PC-3 (cell line): ENCODE results near the gene NUDT3. TPM values are rescaled to one million over a fixed set of nuclear protein-coding genes. Genes with fewer than 3 reads are reported as not detected.

ENCODE experiments used
- ATAC-seq: fragments of 200-7000 bp; cut with Tn5 transposase; 2 replicates; pipeline ENCODE4 v1.9.1; 2020; ENCODE audit warnings: mild to moderate bottlenecking, moderate library complexity
- BruUV-seq: library from RNA; stranded (reverse); fragments of 400-500 nt; replicated peaks from 2 replicates; lab custom pipeline; 2021; lab: Mats Ljungman, UMichigan
- CTCF ChIA-PET: fragments of 300-600 bp; sonication (Branson Sonifier 250); formaldehyde crosslinking; loops from one replicate; lab custom pipeline; 2022; ENCODE audit warnings: antibody characterized with exemption; lab: Charles Lee
- POLR2A ChIA-PET: fragments of 300-600 bp; sonication (Branson Sonifier 250); formaldehyde crosslinking; loops from one replicate; lab custom pipeline; 2022; ENCODE audit warnings: antibody characterized with exemption; ENCODE audit not compliant: unreplicated experiment; lab: Charles Lee
- DNase-seq: peaks from one replicate; pipeline ENCODE4 v3.0.0-alpha.2; 2015
- H2AFZ ChIP-seq: fragments of 300-600 bp; sonication (generic); 2 replicates; pipeline ENCODE4 v1.6.0; 2016; ENCODE audit warnings: antibody characterized with exemption, low read length
- H3F3A ChIP-seq: fragments of 300-600 bp; sonication (generic); one replicate; pipeline ENCODE4 v1.6.0; 2017; ENCODE audit warnings: antibody characterized with exemption, low read length, control low read depth, mild to moderate bottlenecking; ENCODE audit not compliant: unreplicated experiment
- H3K27ac ChIP-seq: fragments of 300-600 bp; sonication (generic); 2 replicates; pipeline ENCODE4 v1.5.1; 2016; ENCODE audit warnings: mild to moderate bottlenecking, low read length
- H3K27me3 ChIP-seq: fragments of 300-600 bp; sonication (generic); 2 replicates; pipeline ENCODE4 v1.6.1; 2016; ENCODE audit warnings: low read length, mixed read lengths
- H3K36me3 ChIP-seq: fragments of 300-600 bp; sonication (generic); 2 replicates; pipeline ENCODE4 v1.6.1; 2016; ENCODE audit warnings: low read depth, mixed run types, low read length, mixed read lengths
- H3K4me1 ChIP-seq: fragments of 300-600 bp; sonication (generic); 2 replicates; pipeline ENCODE4 v1.5.1; 2016; ENCODE audit warnings: low read length; ENCODE audit not compliant: insufficient read depth
- H3K4me2 ChIP-seq: fragments of 300-600 bp; sonication (generic); 2 replicates; pipeline ENCODE4 v1.6.0; 2016; ENCODE audit warnings: low read length
- H3K4me3 ChIP-seq: fragments of 300-600 bp; sonication (generic); 2 replicates; pipeline ENCODE4 v1.5.1; 2016; ENCODE audit warnings: mild to moderate bottlenecking, low read length, mixed read lengths
- H3K79me2 ChIP-seq: fragments of 300-600 bp; sonication (generic); 2 replicates; pipeline ENCODE4 v1.6.1; 2017; ENCODE audit warnings: low read length, mixed read lengths
- H3K9ac ChIP-seq: fragments of 300-600 bp; sonication (generic); 2 replicates; pipeline ENCODE4 v1.6.0; 2016; ENCODE audit warnings: mild to moderate bottlenecking, low read length
- H3K9me2 ChIP-seq: fragments of 300-600 bp; sonication (generic); replicated peaks from 2 replicates; pipeline ENCODE4 v1.6.1; 2016; ENCODE audit warnings: mixed run types, low read length, mixed read lengths
- H3K9me3 ChIP-seq: fragments of 300-600 bp; sonication (generic); 2 replicates; pipeline ENCODE4 v1.6.1; 2016; ENCODE audit warnings: low read length, mixed read lengths
- H4K20me1 ChIP-seq: fragments of 300-600 bp; sonication (generic); 2 replicates; pipeline ENCODE4 v1.6.1; 2016; ENCODE audit warnings: low read length, mixed read lengths
- CTCF ChIP-seq: fragments of 300-600 bp; sonication (generic); conservative IDR thresholded peaks from 2 replicates; pipeline ENCODE4 v1.5.1; 2017; ENCODE audit warnings: antibody characterized with exemption, low read depth, mild to moderate bottlenecking, low read length
- EZH2 ChIP-seq: fragments of 300-600 bp; sonication (generic); IDR thresholded peaks from one replicate; pipeline ENCODE4 v1.6.1; 2017; ENCODE audit warnings: antibody characterized with exemption, mild to moderate bottlenecking, low read length; ENCODE audit not compliant: unreplicated experiment
- EZH2phosphoT487 ChIP-seq: fragments of 300-600 bp; sonication (generic); IDR thresholded peaks from 2 replicates; pipeline ENCODE4 v1.6.1; 2018; ENCODE audit warnings: mild to moderate bottlenecking, antibody characterized with exemption, low read length, borderline replicate concordance
- intact Hi-C: fragments of 100-400 bp; cut with micrococcal nuclease; formaldehyde crosslinking; loops from 2 replicates; pipeline ENCODE4 v1.9.0; 2023
- total RNA-seq: library from RNA; depleted of rRNA; stranded (reverse); fragments of >200 nt; gene quantifications from 2 replicates; pipeline ENCODE4 v1.2.3, GENCODE V29; 2014

Gene NUDT3
- total RNA-seq, 1 experiment from 2014 or later = 24.6 TPM

- ChIA-PET CTCF (no interaction called here), POLR2A (no interaction called here)
- Histone ChIP-seq H4K20me1 (no peaks in the 10 kb centered on the region), H3K4me1 (no peaks in the 10 kb centered on the region), H3K36me3 (peaks cover 13% of the 10 kb centered on the region; the same call in 1 of the 2 replicates), H3K27ac (no peak overlapping the region), H2AFZ (no peak overlapping the region), H3K9me3 (no peaks in the 10 kb centered on the region), H3F3A (no peaks in the 10 kb centered on the region), H3K27me3 (no peaks in the 10 kb centered on the region), H3K4me3 (no peak overlapping the region), H3K79me2 (no peaks in the 10 kb centered on the region), H3K9ac (no peak overlapping the region), H3K9me2 (no peaks in the 10 kb centered on the region), H3K4me2 (no peak overlapping the region)
- intact Hi-C loops = no loop called here
- no TSS peak for BruUV-seq
- ATAC-seq (no peak), DNase-seq (no peak)
- TF ChIP-seq CTCF = no peak
- TF ChIP-seq EZH2 = no peak
- no peak for TF ChIP-seq EZH2phosphoT487
Observed at GRCh38 chr6:34292954-34293353, 99.5 kb downstream of the NUDT3 start.

- H3K9me2 ChIP-seq = no peaks in the 10 kb centered on the region
- no peaks in the 10 kb centered on the region for H3K79me2 ChIP-seq
- no peaks in the 10 kb centered on the region for H3K4me1 ChIP-seq
- H3K27me3 ChIP-seq = no peaks in the 10 kb centered on the region
- BruUV-seq = no TSS peak
- DNase-seq (no peak), ATAC-seq (no peak)
- ChIA-PET CTCF (no interaction called here), POLR2A (no interaction called here)
- peaks cover 21% of the 10 kb centered on the region; the same call in 1 of the 2 replicates for H3K36me3 ChIP-seq
- no peak overlapping the region for H3K4me3 ChIP-seq
- TF ChIP-seq EZH2 = no peak
- TF ChIP-seq CTCF = no peak
- TF ChIP-seq EZH2phosphoT487 = no peak
- H2AFZ ChIP-seq = no peak overlapping the region
- H3K4me2 ChIP-seq = no peak overlapping the region
- no peak overlapping the region for H3K9ac ChIP-seq
- intact Hi-C loops = no loop called here
- H3K27ac ChIP-seq = no peak overlapping the region
- no peaks in the 10 kb centered on the region for H4K20me1 ChIP-seq
- no peaks in the 10 kb centered on the region for H3F3A ChIP-seq
- H3K9me3 ChIP-seq = no peaks in the 10 kb centered on the region
Observed at GRCh38 chr6:34289137-34289536, 103.3 kb downstream of the NUDT3 start.

GRCh38 chr6:34288581-34288980 is 103.9 kb downstream of the NUDT3 start:
- no peak for TF ChIP-seq EZH2phosphoT487
- no peak for TF ChIP-seq EZH2
- TF ChIP-seq CTCF = no peak
- no peaks in the 10 kb centered on the region for H4K20me1 ChIP-seq
- POLR2A ChIA-PET = no interaction called here
- DNase-seq (no peak), ATAC-seq (no peak)
- H2AFZ ChIP-seq = no peak overlapping the region
- H3F3A ChIP-seq = no peaks in the 10 kb centered on the region
- H3K9me2 ChIP-seq = no peaks in the 10 kb centered on the region
- H3K9ac ChIP-seq = no peak overlapping the region
- intact Hi-C loops = no loop called here
- H3K9me3 ChIP-seq = no peaks in the 10 kb centered on the region
- H3K27me3 ChIP-seq = no peaks in the 10 kb centered on the region
- no peaks in the 10 kb centered on the region for H3K79me2 ChIP-seq
- no TSS peak for BruUV-seq
- H3K4me1 ChIP-seq = no peaks in the 10 kb centered on the region
- CTCF ChIA-PET = no interaction called here
- H3K4me2 ChIP-seq = no peak overlapping the region
- H3K36me3 ChIP-seq = peaks cover 23% of the 10 kb centered on the region; the same call in 1 of the 2 replicates
- H3K27ac ChIP-seq = no peak overlapping the region
- H3K4me3 ChIP-seq = no peak overlapping the region
